ENCODE measurements around the gene ADIPOR2.

ADIPOR2 gene

GRCh38 chr12:1767407-1768090 lies 76.7 kb downstream of the ADIPOR2 start:
- DNase-seq (ENCODE audit: insufficient read length, low spot score): no peak
- no peak for FAIRE-seq

DNA sequence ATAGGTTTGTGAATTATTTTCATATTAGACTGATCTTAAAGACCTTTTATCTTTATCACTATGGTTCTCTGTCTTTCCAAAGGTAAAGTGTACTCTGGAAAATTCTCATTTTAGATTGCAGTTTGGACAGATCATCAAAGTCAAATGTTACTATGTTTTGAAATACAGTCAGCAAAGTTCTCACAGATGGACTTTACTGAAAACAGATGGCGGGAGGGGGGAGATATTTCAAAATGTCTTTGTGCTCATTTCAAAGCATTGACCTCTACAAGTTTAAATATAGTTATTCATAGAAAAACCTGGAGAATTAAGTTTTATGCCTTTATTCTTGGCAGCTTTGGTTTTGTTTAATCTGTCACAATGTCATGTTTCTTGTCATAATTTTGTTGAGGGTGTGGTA lies 77.7 kb downstream of the ADIPOR2 start:
- DNase-seq (ENCODE audit: insufficient read length, low spot score) (no peak), FAIRE-seq (no peak)

DNA sequence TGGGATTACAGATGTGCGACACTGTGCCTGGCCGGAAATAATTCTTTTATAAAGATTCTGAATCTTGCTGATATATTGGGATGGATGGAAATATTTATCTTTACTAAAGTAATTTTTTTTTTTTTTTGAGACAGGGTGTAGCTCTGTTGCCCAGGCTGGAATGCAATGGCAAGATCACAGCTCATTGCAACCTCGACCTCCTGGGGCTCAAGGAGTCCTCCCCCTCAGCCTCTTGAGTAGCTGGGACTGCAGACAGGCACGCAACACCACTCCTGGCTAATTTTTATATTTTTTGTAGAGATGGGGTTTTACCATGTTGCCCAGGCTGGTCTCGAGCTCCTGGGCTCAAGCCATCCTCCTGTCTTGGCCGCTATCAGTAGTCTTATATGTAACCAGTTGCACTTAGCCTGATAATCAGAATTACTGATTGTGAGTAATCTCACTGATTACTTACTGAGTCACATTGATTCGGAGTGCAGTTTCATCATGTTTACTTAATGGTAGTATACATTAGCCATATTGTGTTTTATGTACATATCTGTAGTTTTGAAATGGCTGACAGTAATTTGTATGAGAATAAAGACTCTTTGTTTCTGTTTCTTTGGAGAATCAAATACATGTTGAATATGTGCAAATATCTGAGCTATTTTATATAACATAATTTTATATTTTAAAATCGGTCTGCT lies 79.1 kb downstream of the ADIPOR2 start:
- no peak for DNase-seq (ENCODE audit: insufficient read length, low spot score)
- FAIRE-seq: no peak

DNA sequence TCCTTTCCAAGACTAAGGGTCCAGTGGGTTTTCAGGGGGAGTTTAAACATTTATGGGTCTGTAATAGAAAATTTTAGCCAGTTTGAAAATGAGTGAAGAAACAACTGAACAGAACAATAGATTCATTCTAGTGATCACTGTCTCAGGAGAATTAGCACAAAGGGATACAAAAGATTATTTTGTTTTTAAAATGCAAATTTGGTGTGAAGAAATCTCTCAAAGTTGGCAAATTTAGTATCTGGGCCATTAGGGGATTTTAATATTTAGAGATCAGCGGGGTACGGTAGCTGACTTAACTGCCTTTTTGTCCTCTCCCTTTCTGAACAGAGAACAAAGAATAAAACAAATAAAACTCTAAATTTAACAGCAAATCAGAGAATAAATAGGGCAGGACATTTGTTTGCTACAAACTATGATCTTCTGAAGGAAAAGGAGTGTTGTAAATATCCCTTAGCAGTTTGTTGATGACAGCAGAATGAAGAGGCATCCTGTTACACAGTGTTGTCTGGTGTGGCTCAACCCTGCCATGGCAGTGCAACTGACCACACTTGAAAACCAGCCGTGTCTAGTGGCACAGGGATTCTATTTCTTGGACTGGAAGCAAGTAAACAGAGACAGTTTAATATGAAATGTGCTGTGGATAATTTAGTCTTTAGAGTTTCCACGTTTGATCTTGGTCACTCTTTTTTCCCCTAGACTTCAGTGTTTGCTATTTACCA lies 83.2 kb downstream of the ADIPOR2 start:
- peak; percentile 51 for FAIRE-seq
- DNase-seq (ENCODE audit: insufficient read length, low spot score): no peak

DNA sequence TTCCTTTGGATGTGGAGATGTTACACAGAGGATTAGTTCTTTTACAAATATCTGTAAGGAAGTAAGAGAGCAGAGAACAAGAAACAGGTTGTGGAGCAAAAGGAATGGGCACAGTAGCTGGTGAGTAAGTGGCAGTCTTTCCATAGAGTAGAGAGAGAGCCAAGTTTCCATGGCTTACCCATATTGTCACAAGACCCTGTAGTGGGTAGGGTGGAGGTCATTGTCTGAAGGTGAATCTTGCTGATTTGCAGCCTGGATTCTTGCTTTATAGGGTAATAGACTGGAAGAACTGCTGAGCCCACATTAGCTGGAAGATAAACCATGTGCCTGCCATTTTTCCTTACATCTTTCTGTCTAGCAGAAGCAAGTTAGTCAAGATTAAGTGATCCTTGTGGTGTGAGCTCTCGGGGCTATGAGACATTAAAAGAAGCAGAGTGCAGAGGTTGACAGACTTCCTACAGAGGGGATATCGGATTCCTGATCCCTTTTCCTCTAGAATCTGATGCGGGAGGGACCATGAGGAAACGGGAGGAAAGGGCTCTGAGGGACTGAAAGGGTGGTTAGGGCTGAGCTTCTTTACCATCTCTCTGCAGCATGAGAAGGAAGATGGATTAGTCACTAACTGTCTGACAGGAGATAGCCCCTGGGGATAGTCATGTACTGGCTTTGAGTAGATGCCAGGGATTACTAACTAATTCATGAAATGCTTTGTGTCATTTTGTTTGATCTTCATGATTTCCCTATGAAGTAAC lies 85.5 kb downstream of the ADIPOR2 start:
- no peak for DNase-seq (ENCODE audit: insufficient read length, low spot score)
- FAIRE-seq: no peak

DNA sequence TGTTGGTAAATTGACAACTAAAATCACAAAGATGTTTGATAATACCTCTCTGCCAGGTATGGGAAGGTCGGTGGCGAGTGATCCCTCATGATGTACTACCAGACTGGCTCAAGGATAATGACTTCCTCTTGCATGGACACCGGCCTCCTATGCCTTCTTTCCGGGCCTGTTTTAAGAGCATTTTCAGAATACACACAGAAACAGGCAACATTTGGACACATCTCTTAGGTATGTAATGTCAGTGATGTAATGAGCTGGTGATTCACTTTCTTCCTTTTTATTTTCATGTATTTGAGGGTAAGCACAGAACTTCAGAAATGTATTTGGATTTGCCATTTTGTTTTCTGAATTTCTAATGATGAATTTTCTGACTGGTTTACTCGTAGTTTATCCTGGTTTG lies 86.9 kb downstream of the ADIPOR2 start:
- FAIRE-seq (no peak), DNase-seq (ENCODE audit: insufficient read length, low spot score) (no peak)

- no peak for DNase-seq (ENCODE audit: insufficient read length, low spot score)
- FAIRE-seq: peak; percentile 53
Observed at GRCh38 chr12:1778911-1779310, 88.0 kb downstream of the ADIPOR2 start.

GRCh38 chr12:1779783-1780182 lies 88.9 kb downstream of the ADIPOR2 start:
- DNase-seq (ENCODE audit: insufficient read length, low spot score) (no peak), FAIRE-seq (peak; percentile 74)

GRCh38 chr12:1781772-1782171 lies 90.9 kb downstream of the ADIPOR2 start:
- peak; percentile 42 for FAIRE-seq
- no peak for DNase-seq (ENCODE audit: insufficient read length, low spot score)

- FAIRE-seq: no peak
Observed at GRCh38 chr12:1782215-1782614, 91.3 kb downstream of the ADIPOR2 start.

GRCh38 chr12:1787714-1788113 lies 96.8 kb downstream of the ADIPOR2 start:
- DNase-seq (ENCODE audit: insufficient read length, low spot score) (no peak), FAIRE-seq (no peak)

More at GRCh38 chr12:1782215-1782614, 91.3 kb downstream of the ADIPOR2 start:
- DNase-seq (ENCODE audit: insufficient read length, low spot score): no peak

DNA sequence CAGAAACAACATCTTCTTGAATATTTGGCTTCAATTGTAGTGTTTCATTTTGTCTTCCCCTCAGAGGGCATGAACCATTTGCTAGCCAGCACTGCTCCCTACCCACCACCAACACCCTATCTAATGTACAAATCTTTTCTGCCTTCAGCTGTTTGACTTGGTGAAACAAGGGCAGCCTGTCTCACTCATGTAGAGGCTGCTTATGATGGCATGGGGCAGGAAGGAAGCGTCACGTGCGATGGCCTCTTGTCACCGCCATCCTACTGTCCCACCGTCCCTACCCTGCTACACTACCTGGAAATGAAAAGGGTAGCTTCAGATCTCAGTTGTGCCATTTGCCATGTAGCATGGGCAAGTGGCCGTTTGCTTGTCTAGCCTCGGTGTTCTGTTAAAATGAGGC lies 99.6 kb downstream of the ADIPOR2 start:
- FAIRE-seq (no peak), DNase-seq (ENCODE audit: insufficient read length, low spot score) (no peak)

DNA sequence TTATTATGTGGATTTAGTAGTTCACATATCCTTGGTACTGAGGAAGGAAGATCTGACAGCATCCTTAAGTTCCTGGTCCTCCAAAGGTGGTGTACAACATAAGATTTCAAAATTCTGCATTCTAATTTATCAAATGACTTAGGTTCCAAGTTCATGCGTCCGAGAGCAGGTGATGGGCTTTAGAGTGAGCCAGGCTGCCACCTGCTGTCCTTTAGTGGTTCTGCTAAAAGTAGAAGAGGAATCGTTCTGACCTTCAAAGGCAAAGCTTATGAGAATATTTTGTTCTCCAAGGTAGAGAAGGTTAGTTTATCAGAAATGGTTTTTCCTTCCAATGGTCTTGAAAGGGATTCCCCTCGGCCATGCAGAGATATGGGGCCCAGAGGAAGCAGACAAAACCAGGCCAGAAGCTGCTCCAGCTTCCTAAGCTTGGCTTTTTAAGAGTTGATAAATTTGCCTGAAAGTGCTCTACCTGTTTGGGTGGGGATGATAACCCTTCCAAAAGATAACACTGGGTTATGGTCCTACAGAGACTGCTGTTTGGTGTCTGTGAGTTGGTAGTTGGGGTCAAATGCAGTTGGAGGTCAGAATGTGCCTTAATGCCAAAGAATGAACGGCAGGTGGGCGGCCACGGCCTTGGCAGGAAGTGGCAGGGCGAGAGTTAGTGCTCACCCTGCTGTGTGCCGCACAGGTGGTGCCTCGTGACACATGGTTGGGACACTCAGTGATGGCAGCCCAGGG lies 100.4 kb downstream of the ADIPOR2 start:
- DNase-seq (ENCODE audit: insufficient read length, low spot score): peak; percentile 57
- peak; percentile 91 for FAIRE-seq

GRCh38 chr12:1792406-1792805 lies 101.5 kb downstream of the ADIPOR2 start:
- FAIRE-seq (no peak), DNase-seq (ENCODE audit: insufficient read length, low spot score) (no peak)

DNA sequence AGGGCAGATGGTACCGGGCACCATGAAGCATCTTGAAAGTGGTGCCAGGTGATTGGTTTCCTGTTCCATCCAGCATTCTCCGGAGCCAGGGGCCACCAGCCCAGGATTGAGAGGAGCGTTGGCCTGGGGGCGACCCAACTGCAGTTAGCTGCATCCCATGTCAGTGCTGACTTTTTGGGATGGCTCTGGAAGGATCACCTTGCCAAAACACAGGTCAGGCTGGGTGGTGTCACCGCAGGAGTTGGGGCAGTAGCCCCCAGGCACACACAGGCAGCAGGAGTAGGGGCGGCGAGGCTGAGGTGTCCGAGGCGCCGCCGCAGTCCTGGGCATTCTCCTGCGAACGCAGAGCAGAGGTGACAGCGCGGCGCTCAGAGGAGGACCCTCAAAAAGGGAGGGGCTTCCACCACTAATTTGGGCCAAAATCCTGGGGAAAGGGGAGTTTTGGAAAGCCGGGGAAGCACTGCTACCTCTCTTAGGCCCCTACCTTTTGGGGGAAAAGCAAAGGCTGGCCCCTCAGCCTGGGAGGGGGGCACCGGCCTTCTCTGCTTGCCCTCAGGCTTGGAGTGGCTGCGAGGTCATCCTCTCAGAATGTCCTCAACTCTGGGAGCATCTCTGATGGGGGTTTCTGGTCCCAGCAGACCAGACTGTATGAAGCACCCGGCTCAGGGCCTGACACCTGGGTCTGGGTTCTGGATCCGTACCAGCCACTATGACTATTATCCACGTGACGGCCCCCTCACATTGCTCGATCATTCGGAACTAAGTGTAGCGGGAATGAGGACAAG lies 102.7 kb downstream of the ADIPOR2 start:
- DNase-seq (ENCODE audit: insufficient read length, low spot score) (no peak), FAIRE-seq (no peak)

GRCh38 chr12:1794440-1795090 lies 103.7 kb downstream of the ADIPOR2 start:
- no peak for DNase-seq (ENCODE audit: insufficient read length, low spot score)

GRCh38 chr12:1795221-1795784 lies 104.4 kb downstream of the ADIPOR2 start:
- no peak for FAIRE-seq
- no peak for DNase-seq (ENCODE audit: insufficient read length, low spot score)

More at GRCh38 chr12:1794440-1795090, 103.7 kb downstream of the ADIPOR2 start:
- no peak for FAIRE-seq

- FAIRE-seq (peak; percentile 89), DNase-seq (ENCODE audit: insufficient read length, low spot score) (peak; percentile 92)
Observed at GRCh38 chr12:1795785-1796514, 105.1 kb downstream of the ADIPOR2 start.

Measured in GM19239 (cell line).